Kasumi-1 (cell line): Measurements from ENCODE around the gene DNM3.
A peak's percentile ranks its signal among the peaks of the same experiment; 100 is the strongest.

Source experiments
- DNase-seq, 2 experiments: peaks; one replicate each; lab custom pipeline; 2025; lab: John Stamatoyannopoulos, UW

DNM3 gene

GRCh38 chr1:171817511-171818265 is 23.6 kb upstream of the DNM3 start:
- DNase-seq = no peak

GRCh38 chr1:171819946-171820345 is 21.4 kb upstream of the DNM3 start:
- DNase-seq = no peak

GRCh38 chr1:171826973-171827372 is 14.3 kb upstream of the DNM3 start:
- no peak for DNase-seq

GRCh38 chr1:171828794-171829193 is 12.5 kb upstream of the DNM3 start:
- peak; percentile 14 to 23 for DNase-seq

GRCh38 chr1:171833091-171833825 is 8.0 kb upstream of the DNM3 start:
- no peak for DNase-seq

- no peak for DNase-seq
Observed at GRCh38 chr1:171834821-171835220, 6.5 kb upstream of the DNM3 start.

- no peak for DNase-seq
Observed at GRCh38 chr1:171835891-171836290, 5.4 kb upstream of the DNM3 start.

GRCh38 chr1:171841931-171842761 is 848 bp downstream of the DNM3 start:
- DNase-seq = peak in 1 of 2 experiments; percentile 7

GRCh38 chr1:171844381-171844780 is 3.1 kb downstream of the DNM3 start:
- no peak for DNase-seq

GRCh38 chr1:171845998-171846397 is 4.7 kb downstream of the DNM3 start:
- no peak for DNase-seq

GRCh38 chr1:171849245-171849898 is 8.1 kb downstream of the DNM3 start:
- DNase-seq = no peak

GRCh38 chr1:171850651-171851350 is 9.5 kb downstream of the DNM3 start:
- peak in 1 of 2 experiments; percentile 13 for DNase-seq

GRCh38 chr1:171852272-171852671 is 11.0 kb downstream of the DNM3 start:
- no peak for DNase-seq

GRCh38 chr1:171855381-171855780 is 14.1 kb downstream of the DNM3 start:
- DNase-seq = no peak

GRCh38 chr1:171858696-171859095 is 17.4 kb downstream of the DNM3 start:
- DNase-seq = no peak

- DNase-seq = no peak
Observed at GRCh38 chr1:171860696-171861095, 19.4 kb downstream of the DNM3 start.

- DNase-seq = no peak
Observed at GRCh38 chr1:171863531-171863930, 22.2 kb downstream of the DNM3 start.

- DNase-seq = no peak
Observed at GRCh38 chr1:171864308-171864707, 23.0 kb downstream of the DNM3 start.

- no peak for DNase-seq
Observed at GRCh38 chr1:171865106-171865505, 23.8 kb downstream of the DNM3 start.

GRCh38 chr1:171867236-171867635 is 25.9 kb downstream of the DNM3 start:
- no peak for DNase-seq

GRCh38 chr1:171868217-171868803 is 27.0 kb downstream of the DNM3 start:
- DNase-seq = no peak
